HEK293T (cell line): Measurements from ENCODE around the gene CXXC5.

Experiments used
- BHLHE40 ChIP-seq: fragments of 450-650 bp; IDR thresholded peaks from 2 replicates; pipeline ENCODE4 v1.6.1; 2016; ENCODE audit warnings: mild to moderate bottlenecking, moderate library complexity, borderline replicate concordance
- ELF4 ChIP-seq: fragments of 450-650 bp; IDR thresholded peaks from 2 replicates; pipeline ENCODE4 v1.6.1; 2017; ENCODE audit warnings: antibody characterized with exemption
- FOXK2 ChIP-seq: fragments of 450-650 bp; IDR thresholded peaks from 2 replicates; pipeline ENCODE4 v1.6.1; 2016; ENCODE audit warnings: mild to moderate bottlenecking
- FOXM1 ChIP-seq: fragments of 450-650 bp; IDR thresholded peaks from 2 replicates; pipeline ENCODE4 v1.6.1; 2017; ENCODE audit warnings: mild to moderate bottlenecking, borderline replicate concordance
- LEF1 ChIP-seq: fragments of 450-650 bp; IDR thresholded peaks from 2 replicates; pipeline ENCODE4 v1.6.1; 2017; ENCODE audit warnings: mild to moderate bottlenecking, borderline replicate concordance
- NFRKB ChIP-seq: fragments of 450-650 bp; IDR thresholded peaks from 2 replicates; pipeline ENCODE4 v1.6.1; 2016; ENCODE audit warnings: mild to moderate bottlenecking, moderate library complexity
- SP1 ChIP-seq: fragments of 450-650 bp; IDR thresholded peaks from 2 replicates; pipeline ENCODE4 v1.6.1; 2017
- SUZ12 ChIP-seq: fragments of 450-650 bp; IDR thresholded peaks from 2 replicates; pipeline ENCODE4 v1.6.1; 2016; ENCODE audit warnings: mild to moderate bottlenecking
- TARDBP ChIP-seq: fragments of 450-650 bp; IDR thresholded peaks from 2 replicates; pipeline ENCODE4 v1.6.1; 2016
- TF ChIP-seq, protein P1 (sequence below): fragments of 450-650 bp; IDR thresholded peaks from 2 replicates; pipeline ENCODE4 v1.6.1; 2016

DNA sequence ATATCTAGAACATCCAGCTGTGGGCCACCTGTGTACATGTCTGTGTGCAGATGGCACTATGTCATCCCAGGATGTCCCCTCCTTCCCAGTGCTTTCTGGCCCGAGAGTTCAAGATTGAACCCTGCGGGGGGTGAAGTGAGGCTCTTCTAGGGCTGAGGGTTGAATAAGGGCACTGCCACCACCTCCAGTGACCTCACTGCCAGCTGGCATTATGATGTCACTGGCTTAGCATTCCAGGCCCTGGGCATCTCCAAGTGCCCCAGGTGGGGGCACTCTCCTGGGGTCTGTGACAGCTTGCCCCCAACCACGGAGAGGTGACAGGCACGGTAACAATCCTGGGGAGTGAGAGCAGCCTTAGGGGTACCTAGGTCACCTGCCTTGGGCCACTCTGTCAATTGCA lies 27.1 kb downstream of the CXXC5 start:
- TF ChIP-seq, protein P1, sequence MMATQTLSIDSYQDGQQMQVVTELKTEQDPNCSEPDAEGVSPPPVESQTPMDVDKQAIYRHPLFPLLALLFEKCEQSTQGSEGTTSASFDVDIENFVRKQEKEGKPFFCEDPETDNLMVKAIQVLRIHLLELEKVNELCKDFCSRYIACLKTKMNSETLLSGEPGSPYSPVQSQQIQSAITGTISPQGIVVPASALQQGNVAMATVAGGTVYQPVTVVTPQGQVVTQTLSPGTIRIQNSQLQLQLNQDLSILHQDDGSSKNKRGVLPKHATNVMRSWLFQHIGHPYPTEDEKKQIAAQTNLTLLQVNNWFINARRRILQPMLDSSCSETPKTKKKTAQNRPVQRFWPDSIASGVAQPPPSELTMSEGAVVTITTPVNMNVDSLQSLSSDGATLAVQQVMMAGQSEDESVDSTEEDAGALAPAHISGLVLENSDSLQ: no peak
- TF ChIP-seq ELF4 (no peak), NFRKB (no peak), TARDBP (no peak), SP1 (no peak), SUZ12 (no peak), FOXK2 (no peak), BHLHE40 (no peak), FOXM1 (no peak), LEF1 (no peak)
